SK-N-SH (cell line): Measurements from ENCODE around the gene L3MBTL1. TPM values are rescaled to one million over a fixed set of nuclear protein-coding genes. Genes with fewer than 3 reads are reported as not detected.

ENCODE experiments used
- CTCF ChIA-PET: fragments of 300-600, 350-600 bp; formaldehyde crosslinking; extraction: SDS; loops from one replicate; lab custom pipeline; 2021; lab: Yijun Ruan, JAX
- POLR2A ChIA-PET: fragments of 350-600 bp; sonication (Branson Sonifier 250); formaldehyde crosslinking; extraction: SDS; loops from one replicate; lab custom pipeline; 2020; ENCODE audit warnings: antibody characterized with exemption, inconsistent platforms; lab: Yijun Ruan, JAX
- DNase-seq: peaks from one replicate; pipeline ENCODE4 v3.0.0; 2012
- H2AFZ ChIP-seq: fragments of 200-600 bp; sonication (generic); 2 replicates; pipeline ENCODE4 v1.8.1; 2016; ENCODE audit warnings: antibody characterized with exemption, mild to moderate bottlenecking, low read depth
- H3F3A ChIP-seq: fragments of 200-600 bp; sonication (generic); replicated peaks from 2 replicates; pipeline ENCODE3; 2016; ENCODE audit warnings: antibody characterized with exemption, mild to moderate bottlenecking; ENCODE audit not compliant: insufficient read depth
- H3K27ac ChIP-seq, 2 experiments: fragments of 200-500 bp in 1 of 2; fragments of 200-600 bp in 1 of 2; sonication (Bioruptor generic) in 1 of 2; sonication (generic), shearing (Covaris generic) in 1 of 2; 2 replicates each; pipeline versions ENCODE4 v1.5.1 to v1.6.1; 2014 to 2016; ENCODE audit warnings: low read depth in 2 of 2, inconsistent platforms in 1 of 2, low read length in 1 of 2, mild to moderate bottlenecking in 1 of 2, mixed read lengths in 1 of 2
- H3K27me3 ChIP-seq: fragments of 200-600 bp; sonication (generic), shearing (Covaris generic); 2 replicates; pipeline ENCODE4 v1.6.1; 2016; ENCODE audit warnings: mixed run types; ENCODE audit not compliant: insufficient read depth
- H3K36me3 ChIP-seq, 2 experiments: fragments of 200-500 bp in 1 of 2; fragments of 200-600 bp in 1 of 2; sonication (Bioruptor generic) in 1 of 2; sonication (generic) in 1 of 2; replicated peaks in 1 of 2; 2 replicates each; pipeline versions ENCODE3 to v1.5.1; 2014 to 2016; ENCODE audit warnings: low read length in 1 of 2, mild to moderate bottlenecking in 1 of 2; ENCODE audit not compliant: insufficient read depth in 2 of 2, control insufficient read depth in 1 of 2
- H3K4me1 ChIP-seq, 2 experiments: fragments of 200-500 bp in 1 of 2; fragments of 200-600 bp in 1 of 2; sonication (Bioruptor generic) in 1 of 2; sonication (generic), shearing (Covaris generic) in 1 of 2; 2 replicates each; pipeline versions ENCODE4 v1.5.1 to v1.6.1; 2014 to 2016; ENCODE audit warnings: low read depth in 1 of 2, low read length in 1 of 2, mixed run types in 1 of 2; ENCODE audit not compliant: insufficient read depth in 2 of 2, control insufficient read depth in 1 of 2
- H3K4me2 ChIP-seq: fragments of 200-600 bp; sonication (generic), shearing (Covaris generic); 2 replicates; pipeline ENCODE4 v1.6.1; 2017; ENCODE audit warnings: mixed run types
- H3K4me3 ChIP-seq, 2 experiments: fragments of 200-500 bp in 1 of 2; fragments of 200-600 bp in 1 of 2; sonication (Bioruptor generic) in 1 of 2; sonication (generic), shearing (Covaris generic) in 1 of 2; 2 replicates each; pipeline versions ENCODE4 v1.5.1 to v1.8.1; 2014 to 2016; ENCODE audit warnings: low read depth in 2 of 2, inconsistent platforms in 1 of 2, low read length in 1 of 2, mild to moderate bottlenecking in 1 of 2, mixed read lengths in 1 of 2, moderate library complexity in 1 of 2
- H3K79me2 ChIP-seq: fragments of 200-600 bp; sonication (generic); 2 replicates; pipeline ENCODE4 v1.8.1; 2017; ENCODE audit warnings: mild to moderate bottlenecking; ENCODE audit not compliant: insufficient read depth
- H3K9ac ChIP-seq: fragments of 200-600 bp; sonication (generic); 2 replicates; pipeline ENCODE4 v1.6.1; 2017; ENCODE audit warnings: mixed run types
- H3K9me2 ChIP-seq: fragments of 200-600 bp; sonication (generic); 2 replicates; pipeline ENCODE4 v1.6.1; 2017; ENCODE audit warnings: mixed run types
- H3K9me3 ChIP-seq: fragments of 200-600 bp; sonication (generic); 2 replicates; pipeline ENCODE4 v1.6.1; 2017; ENCODE audit warnings: mixed run types, mild to moderate bottlenecking, moderate library complexity
- H4K20me1 ChIP-seq: fragments of 200-600 bp; sonication (generic); 2 replicates; pipeline ENCODE4 v1.6.1; 2017; ENCODE audit warnings: mild to moderate bottlenecking, mixed run types; ENCODE audit not compliant: insufficient read depth
- EP300 ChIP-seq, 2 experiments: IDR thresholded peaks; 2 replicates each; pipeline versions ENCODE4 v1.4.0 to v1.6.1; 2012; ENCODE audit warnings: borderline replicate concordance in 1 of 2, low read depth in 1 of 2, low read length in 1 of 2
- FOXM1 ChIP-seq: IDR thresholded peaks from 2 replicates; pipeline ENCODE4 v1.4.0; 2012; ENCODE audit warnings: low read depth, mild to moderate bottlenecking
- GATA2 ChIP-seq: sonication (generic); formaldehyde crosslinking; IDR thresholded peaks from 2 replicates; pipeline ENCODE4 v1.5.0; 2020; ENCODE audit warnings: mild to moderate bottlenecking, missing genetic modification reagents
- JUND ChIP-seq: IDR thresholded peaks from 2 replicates; pipeline ENCODE4 v1.4.0; 2012
- NRF1 ChIP-seq: IDR thresholded peaks from 2 replicates; pipeline ENCODE4 v1.6.1; 2012; ENCODE audit warnings: low read depth, mild to moderate bottlenecking, low read length
- POLR2AphosphoS5 ChIP-seq: IDR thresholded peaks from 2 replicates; pipeline ENCODE4 v1.6.1; 2012; ENCODE audit warnings: low read depth, low read length
- RAD21 ChIP-seq: IDR thresholded peaks from 2 replicates; pipeline ENCODE4 v1.6.1; 2012; ENCODE audit warnings: mild to moderate bottlenecking, low read length
- SIN3A ChIP-seq: IDR thresholded peaks from 2 replicates; pipeline ENCODE4 v1.6.1; 2012; ENCODE audit warnings: low read depth, mild to moderate bottlenecking, low read length, moderate library complexity, borderline replicate concordance
- SMC3 ChIP-seq: IDR thresholded peaks from 2 replicates; pipeline ENCODE4 v1.6.1; 2012; ENCODE audit warnings: low read depth, low read length, improper control_type of control experiment
- TAF1 ChIP-seq: IDR thresholded peaks from 2 replicates; pipeline ENCODE4 v1.6.1; 2012; ENCODE audit warnings: low read depth, mild to moderate bottlenecking, low read length, moderate library complexity, borderline replicate concordance
- TCF12 ChIP-seq: IDR thresholded peaks from 2 replicates; pipeline ENCODE4 v1.4.0; 2012
- TEAD4 ChIP-seq: IDR thresholded peaks from 2 replicates; pipeline ENCODE4 v1.4.0; 2012; ENCODE audit warnings: mild to moderate bottlenecking, borderline replicate concordance; ENCODE audit not compliant: insufficient read depth
- USF2 ChIP-seq: fragments of 150-350 bp; IDR thresholded peaks from 2 replicates; pipeline ENCODE4 v1.6.1; 2017; ENCODE audit warnings: antibody characterized with exemption, low read length, low read depth, borderline replicate concordance
- ZBTB33 ChIP-seq: IDR thresholded peaks from 2 replicates; pipeline ENCODE4 v1.4.0; 2012; ENCODE audit warnings: low read depth, borderline replicate concordance
- WGBS: methylation state at CpG from one replicate; pipeline ENCODE4 v1.1.6; 2017; ENCODE audit warnings: low lambda C conversion rate; 5-methylcytosine and 5-hydroxymethylcytosine counted together
- polyA plus RNA-seq, 3 experiments: library from polyadenylated mRNA; depleted of rRNA; stranded (reverse); fragments of >200 nt; gene quantifications; 2 replicates each; pipeline ENCODE4 v1.2.3, GENCODE V29; 2012

L3MBTL1 gene
- polyA plus RNA-seq, 1 of the 3 experiments (the other 2 are of a cell fraction): 8.9 TPM

GRCh38 chr20:43534791-43535350 is 27.4 kb downstream of the L3MBTL1 start:
- WGBS: 76% methylated on average over 8 of the region's 8 CpGs
- Histone ChIP-seq H3K9ac (no peak overlapping the region), H2AFZ (no peak overlapping the region), H3K4me1 (peaks cover 0 to 10% of the 10 kb centered on the region in 2 experiments; a peak in 1 of 4 replicates), H3K27ac (no peak overlapping the region), H3F3A (no peaks in the 10 kb centered on the region), H3K9me3 (no peaks in the 10 kb centered on the region), H3K27me3 (no peaks in the 10 kb centered on the region), H3K9me2 (no peaks in the 10 kb centered on the region), H3K4me2 (no peak overlapping the region), H3K36me3 (peaks cover 0 to 4% of the 10 kb centered on the region in 2 experiments), H3K79me2 (no peaks in the 10 kb centered on the region), H4K20me1 (no peaks in the 10 kb centered on the region), H3K4me3 (no peak overlapping the region)
- ChIA-PET POLR2A (no interaction called here), CTCF (interaction anchor here (0.8 kb wide), 2 partner anchors 157 to 551 kb away, joined by 3 read pairs; no protein-coding TSS in a partner anchor)
- TF ChIP-seq ZBTB33 (no peak), GATA2 (CRISPR knock-in tag) (no peak), SIN3A (no peak), RAD21 (no peak), JUND (no peak), USF2 (no peak), SMC3 (no peak), FOXM1 (no peak), TEAD4 (no peak), POLR2AphosphoS5 (no peak), NRF1 (no peak)
- DNase-seq: no peak

- CTCF ChIA-PET: interaction anchor here (0.8 to 1.4 kb wide), 4 partner anchors 156 to 557 kb away, joined by 3 to 4 read pairs (median 3); no protein-coding TSS in a partner anchor
- 81% methylated on average over 4 of the region's 7 CpGs for WGBS
- Histone ChIP-seq H3K4me3 (no peak overlapping the region), H3K36me3 (peaks cover 0 to 4% of the 10 kb centered on the region in 2 experiments), H3K9me2 (no peaks in the 10 kb centered on the region), H3K9ac (no peak overlapping the region), H3K9me3 (no peaks in the 10 kb centered on the region), H2AFZ (no peak overlapping the region), H3K27ac (no peak overlapping the region), H3K79me2 (no peaks in the 10 kb centered on the region), H4K20me1 (no peaks in the 10 kb centered on the region), H3F3A (no peaks in the 10 kb centered on the region), H3K4me1 (peaks cover 0 to 10% of the 10 kb centered on the region in 2 experiments; a peak in 1 of 4 replicates), H3K4me2 (no peak overlapping the region), H3K27me3 (no peaks in the 10 kb centered on the region)
- POLR2A ChIA-PET: no interaction called here
- no peak for DNase-seq
- TF ChIP-seq TCF12 (no peak), TAF1 (no peak), EP300 (IDR thresholded peaks at IDR 0.05; ENCODE audit: borderline replicate concordance in 1 of 2, low read depth in 1 of 2, low read length in 1 of 2) (no peak)
Measured at GRCh38 chr20:43535370-43536004, 28.0 kb downstream of the L3MBTL1 start.
